ENCODE measurements around the gene KLF16. TPM values are rescaled to one million over a fixed set of nuclear protein-coding genes. Genes with fewer than 3 reads are reported as not detected.

Gene KLF16
- total and polyA plus RNA-seq, 3 donors from 2014 or later: 13.3 to 26.5 (median 14.7) TPM

DNA sequence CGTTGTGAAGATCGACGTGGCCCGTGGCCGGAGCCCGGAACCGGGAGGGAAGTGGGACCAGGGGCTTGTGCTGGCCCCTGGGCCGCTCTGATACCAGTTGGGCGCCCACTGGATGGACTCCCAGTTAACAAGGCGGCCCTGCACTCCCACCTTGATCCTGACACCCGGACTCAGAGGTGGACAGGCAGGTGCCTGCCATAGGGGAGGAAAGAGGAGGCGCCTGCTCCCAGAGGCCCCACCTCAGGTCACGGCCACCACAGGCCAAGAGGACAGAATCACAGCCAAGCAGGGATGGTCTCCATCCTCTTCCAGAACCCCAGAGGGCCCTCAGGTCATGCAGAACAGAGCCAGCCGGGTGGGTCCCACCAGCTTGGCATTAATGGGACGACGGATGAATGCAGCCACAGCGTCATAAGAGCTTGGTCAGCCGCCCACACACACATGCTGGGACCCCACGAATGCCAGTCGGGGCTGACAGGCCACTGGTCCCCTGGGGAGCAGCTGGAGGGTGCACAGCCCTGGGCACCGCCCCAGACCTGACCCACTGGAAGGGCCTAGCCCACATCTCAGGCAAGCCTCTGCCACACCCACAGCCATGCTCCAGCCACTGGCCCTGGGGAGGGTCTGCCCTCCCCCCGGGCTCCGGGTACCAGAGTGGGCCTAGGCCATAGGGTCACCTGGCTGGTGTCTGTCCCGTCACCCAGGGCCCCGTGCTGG is 9.6 kb upstream of the KLF16 start:
- intact Hi-C loops (cut with DNase I; ENCODE audit: low total_unique reads): no loop called here
- no peaks in the 10 kb centered on the region for H3K36me3 ChIP-seq (ENCODE audit: low read depth, missing control alignments)
- no peak for DNase-seq
- no peaks in the 10 kb centered on the region for H3K27me3 ChIP-seq
- TF ChIP-seq POLR2A (IDR thresholded peaks at IDR 0.05): no peak
- TF ChIP-seq, protein P1, sequence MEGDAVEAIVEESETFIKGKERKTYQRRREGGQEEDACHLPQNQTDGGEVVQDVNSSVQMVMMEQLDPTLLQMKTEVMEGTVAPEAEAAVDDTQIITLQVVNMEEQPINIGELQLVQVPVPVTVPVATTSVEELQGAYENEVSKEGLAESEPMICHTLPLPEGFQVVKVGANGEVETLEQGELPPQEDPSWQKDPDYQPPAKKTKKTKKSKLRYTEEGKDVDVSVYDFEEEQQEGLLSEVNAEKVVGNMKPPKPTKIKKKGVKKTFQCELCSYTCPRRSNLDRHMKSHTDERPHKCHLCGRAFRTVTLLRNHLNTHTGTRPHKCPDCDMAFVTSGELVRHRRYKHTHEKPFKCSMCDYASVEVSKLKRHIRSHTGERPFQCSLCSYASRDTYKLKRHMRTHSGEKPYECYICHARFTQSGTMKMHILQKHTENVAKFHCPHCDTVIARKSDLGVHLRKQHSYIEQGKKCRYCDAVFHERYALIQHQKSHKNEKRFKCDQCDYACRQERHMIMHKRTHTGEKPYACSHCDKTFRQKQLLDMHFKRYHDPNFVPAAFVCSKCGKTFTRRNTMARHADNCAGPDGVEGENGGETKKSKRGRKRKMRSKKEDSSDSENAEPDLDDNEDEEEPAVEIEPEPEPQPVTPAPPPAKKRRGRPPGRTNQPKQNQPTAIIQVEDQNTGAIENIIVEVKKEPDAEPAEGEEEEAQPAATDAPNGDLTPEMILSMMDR (IDR thresholded peaks at IDR 0.05): no peak
- H3K4me1 ChIP-seq: peaks cover 31% of the 10 kb centered on the region
- H3K27ac ChIP-seq: peak overlapping the region; percentile 85 to 88
- WGBS, 2 donors: 25 to 80% methylated on average over 4 to 19 of the region's 25 CpGs
- no peak overlapping the region for H3K4me3 ChIP-seq
- no peaks in the 10 kb centered on the region for H3K9me3 ChIP-seq

DNA sequence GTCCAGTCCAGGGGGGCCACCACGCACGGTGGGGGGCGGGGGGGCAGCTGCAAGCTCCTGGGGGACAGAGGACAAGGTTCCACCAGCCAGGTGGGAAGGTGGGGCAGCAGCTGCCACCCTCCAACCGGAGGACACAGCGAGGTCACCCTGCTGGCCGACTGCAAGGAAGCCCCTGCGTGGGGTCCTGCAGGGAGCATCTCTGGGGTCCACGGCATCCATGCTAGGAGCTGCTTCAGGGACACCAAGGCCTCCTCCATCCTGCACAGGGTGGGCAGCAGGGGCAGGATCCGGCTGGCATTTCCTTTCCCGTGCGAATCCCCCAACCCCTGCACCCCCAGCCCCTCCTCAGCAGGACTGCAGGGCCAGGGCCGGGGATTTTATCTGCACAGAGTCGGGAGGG is 8.3 kb upstream of the KLF16 start:
- no peaks in the 10 kb centered on the region for H3K9me3 ChIP-seq
- H3K4me1 ChIP-seq: peaks cover 30% of the 10 kb centered on the region
- WGBS, 2 donors: 86 to 92% methylated on average over 9 to 10 of the region's 13 CpGs
- no peak for DNase-seq
- H3K36me3 ChIP-seq (ENCODE audit: low read depth, missing control alignments): no peaks in the 10 kb centered on the region
- H3K4me3 ChIP-seq: no peak overlapping the region
- TF ChIP-seq, protein P1 (IDR thresholded peaks at IDR 0.05): no peak
- no peak for TF ChIP-seq POLR2A (IDR thresholded peaks at IDR 0.05)
- peak overlapping the region in 1 of 2 donors; percentile 88 for H3K27ac ChIP-seq
- intact Hi-C loops (cut with DNase I; ENCODE audit: low total_unique reads): no loop called here
- H3K27me3 ChIP-seq: no peaks in the 10 kb centered on the region

DNA sequence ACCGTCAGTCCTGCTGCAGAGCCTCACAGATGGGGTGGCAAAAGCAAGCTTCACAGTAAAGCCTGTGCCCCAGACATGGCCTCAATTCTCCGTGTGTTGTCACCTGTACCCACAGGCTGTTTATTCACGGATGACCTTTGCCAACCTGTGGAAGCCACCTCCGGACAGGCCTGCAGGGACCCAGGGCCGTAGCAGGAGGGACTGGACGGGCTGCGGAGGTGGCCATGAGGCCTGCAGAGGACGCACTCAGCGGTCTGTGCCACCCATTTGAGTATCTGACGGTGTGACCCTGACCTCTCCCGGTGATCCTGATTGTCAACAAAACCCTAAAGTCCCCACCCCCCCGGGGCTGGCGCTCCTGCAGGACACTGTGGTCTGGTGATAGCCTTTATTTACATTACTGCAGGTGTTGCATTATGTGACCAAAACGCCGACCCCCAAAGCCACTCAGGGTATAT is 7.8 kb upstream of the KLF16 start:
- DNase-seq: no peak
- H3K27ac ChIP-seq: no peak overlapping the region
- no peaks in the 10 kb centered on the region for H3K27me3 ChIP-seq
- no peaks in the 10 kb centered on the region for H3K36me3 ChIP-seq (ENCODE audit: low read depth, missing control alignments)
- WGBS, 2 donors: 85 to 87% methylated on average over 8 to 15 of the region's 15 CpGs
- no peak overlapping the region for H3K4me3 ChIP-seq
- H3K9me3 ChIP-seq: no peaks in the 10 kb centered on the region
- TF ChIP-seq POLR2A (IDR thresholded peaks at IDR 0.05): no peak
- TF ChIP-seq, protein P1 (IDR thresholded peaks at IDR 0.05): no peak
- intact Hi-C loops (cut with DNase I; ENCODE audit: low total_unique reads): no loop called here
- peaks cover 25% of the 10 kb centered on the region for H3K4me1 ChIP-seq

DNA sequence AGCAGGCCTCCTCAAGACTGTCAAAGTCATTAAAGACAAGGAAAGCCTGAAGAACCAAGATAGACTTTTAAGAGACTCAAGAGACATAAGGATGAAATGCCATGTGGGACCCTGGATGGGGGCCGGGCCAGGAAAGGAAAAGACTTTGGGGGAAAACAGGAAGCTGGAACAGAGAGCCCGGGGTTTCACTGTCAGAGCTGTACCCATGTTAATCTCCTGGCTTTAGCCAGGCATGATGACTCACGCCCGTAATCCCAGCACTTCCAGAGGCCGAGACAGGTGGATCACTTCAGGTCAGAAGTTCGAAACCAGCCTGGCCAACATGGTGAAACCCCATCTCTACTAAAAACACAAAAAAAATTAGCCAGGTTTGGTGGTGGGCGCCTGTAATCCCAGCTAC is 5.6 kb upstream of the KLF16 start:
- no peak overlapping the region for H3K27ac ChIP-seq
- H3K27me3 ChIP-seq: no peaks in the 10 kb centered on the region
- no peak overlapping the region for H3K4me3 ChIP-seq
- H3K9me3 ChIP-seq: no peaks in the 10 kb centered on the region
- H3K4me1 ChIP-seq: peaks cover 28% of the 10 kb centered on the region
- TF ChIP-seq POLR2A (IDR thresholded peaks at IDR 0.05): no peak
- TF ChIP-seq, protein P1 (IDR thresholded peaks at IDR 0.05): no peak
- intact Hi-C loops (cut with DNase I; ENCODE audit: low total_unique reads): no loop called here
- no peak for DNase-seq
- no peaks in the 10 kb centered on the region for H3K36me3 ChIP-seq (ENCODE audit: low read depth, missing control alignments)
- WGBS, 2 donors: 89 to 91% methylated on average over 7 of the region's 7 CpGs

DNA sequence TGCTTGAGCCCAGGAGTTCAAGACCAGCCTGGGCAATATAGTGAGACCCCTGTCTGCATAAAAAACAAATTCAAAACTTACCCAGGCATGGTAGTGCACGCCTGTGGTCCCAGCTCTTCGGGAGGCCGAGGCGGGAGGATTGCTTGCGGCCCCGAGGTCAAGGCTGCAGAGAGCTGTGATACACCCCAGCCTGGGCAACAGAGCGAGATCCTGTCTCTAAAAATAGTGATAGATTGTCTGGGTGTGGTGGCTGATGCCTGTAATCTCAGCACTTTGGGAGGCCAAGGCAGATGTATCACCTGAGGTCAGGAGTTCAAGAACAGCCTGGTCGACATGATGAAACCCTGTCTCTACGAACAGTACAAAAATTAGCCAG is 4.0 kb upstream of the KLF16 start:
- H3K36me3 ChIP-seq (ENCODE audit: low read depth, missing control alignments): no peaks in the 10 kb centered on the region
- H3K9me3 ChIP-seq: no peaks in the 10 kb centered on the region
- no peak overlapping the region for H3K27ac ChIP-seq
- TF ChIP-seq, protein P1 (IDR thresholded peaks at IDR 0.05): no peak
- no peak for TF ChIP-seq POLR2A (IDR thresholded peaks at IDR 0.05)
- H3K4me1 ChIP-seq: peaks cover 11% of the 10 kb centered on the region
- intact Hi-C loops (cut with DNase I; ENCODE audit: low total_unique reads): no loop called here
- no peaks in the 10 kb centered on the region for H3K27me3 ChIP-seq
- DNase-seq: no peak
- H3K4me3 ChIP-seq: no peak overlapping the region
- 80 to 89% methylated on average over 9 of the region's 9 CpGs for WGBS, 2 donors

All from testis (tissue), 3 donors.